NT2/D1 (cell line): Measurements from ENCODE around the gene SERTM1.

Experiments used
- SUZ12 ChIP-seq: IDR thresholded peaks from 2 replicates; pipeline ENCODE4 v1.6.1; 2011; ENCODE audit not compliant: insufficient read length, insufficient read depth; ENCODE audit errors: extremely low read depth
- YY1 ChIP-seq: IDR thresholded peaks from 2 replicates; pipeline ENCODE4 v1.6.1; 2011; ENCODE audit not compliant: insufficient read length, insufficient read depth
- ZNF274 ChIP-seq: IDR thresholded peaks from 2 replicates; pipeline ENCODE4 v1.6.1; 2011; ENCODE audit warnings: mild to moderate bottlenecking, low read depth, low read length

GRCh38 chr13:36706755-36707154, 32.9 kb downstream of the SERTM1 start:
- no peak for TF ChIP-seq YY1
- TF ChIP-seq ZNF274: no peak
- TF ChIP-seq SUZ12: no peak
